Tibial nerve (tissue), 4 donors: ENCODE measurements around the gene PKNOX1. TPM values are rescaled to one million over a fixed set of nuclear protein-coding genes. Genes with fewer than 3 reads are reported as not detected.
"Not testable (repeated sequence)": the region's sequence is repeated elsewhere in the genome, so short reads cannot be mapped to it uniquely, and the experiment has no call there.

ENCODE experiments used
- DNase-seq, 2 donors: peaks; one replicate each; pipeline ENCODE4 v3.0.0-alpha.2; 2019; ENCODE audit warnings: low spot score in 2 of 2
- H3K27ac ChIP-seq, 4 donors: fragments of 200-600 bp; sonication (generic) in 3 of 4; one replicate each; pipeline ENCODE4 v1.5.1; 2017 to 2019; ENCODE audit warnings: mild to moderate bottlenecking in 1 of 4
- H3K27me3 ChIP-seq, 2 donors: fragments of 200-600 bp; sonication (generic) in 1 of 2; one replicate each; pipeline versions ENCODE4 v1.5.1 to v1.6.0; 2017 to 2019
- H3K36me3 ChIP-seq, 3 donors: fragments of 200-600 bp; sonication (generic); one replicate each; pipeline ENCODE4 v1.5.1; 2018 to 2019
- H3K4me1 ChIP-seq, 4 donors: fragments of 200-600 bp; sonication (generic) in 3 of 4; one replicate each; pipeline ENCODE4 v1.5.1; 2017 to 2019
- H3K4me3 ChIP-seq, 4 donors: fragments of 200-600 bp; sonication (generic) in 3 of 4; one replicate each; pipeline ENCODE4 v1.5.1; 2017 to 2019; ENCODE audit warnings: mild to moderate bottlenecking in 1 of 4, moderate library complexity in 1 of 4
- H3K9me3 ChIP-seq, 4 donors: fragments of 200-600 bp; sonication (generic) in 3 of 4; one replicate each; pipeline ENCODE4 v1.5.1; 2017 to 2019
- CTCF ChIP-seq, 5 experiments: fragments of 200-600 bp in 3 of 5; fragments of 450-650 bp in 2 of 5; sonication (generic) in 3 of 5; IDR thresholded peaks; one replicate each; pipeline ENCODE4 v1.5.1; 2016 to 2019; ENCODE audit warnings: antibody characterized with exemption in 5 of 5, mild to moderate bottlenecking in 3 of 5, moderate library complexity in 2 of 5
- EP300 ChIP-seq, 2 donors: sonication (generic); formaldehyde crosslinking; IDR thresholded peaks; one replicate each; pipeline ENCODE4 v1.6.1; 2017; ENCODE audit warnings: antibody characterized with exemption in 2 of 2, mild to moderate bottlenecking in 1 of 2
- POLR2A ChIP-seq, 2 donors: fragments of 450-650 bp; IDR thresholded peaks; one replicate each; pipeline ENCODE4 v1.6.1; 2017; ENCODE audit warnings: antibody characterized with exemption in 2 of 2, mild to moderate bottlenecking in 2 of 2, moderate library complexity in 2 of 2
- WGBS, 2 donors: methylation state at CpG; one replicate each; pipeline ENCODE4 v1.1.5; 2018; 5-methylcytosine and 5-hydroxymethylcytosine counted together
- total RNA-seq, 4 donors: library from RNA; depleted of rRNA; stranded (reverse); fragments of >200 nt; gene quantifications; one replicate each; pipeline ENCODE4 v1.1.0, GENCODE V29; 2016

The PKNOX1 gene
- total RNA-seq, 4 donors from 2014 or later: 9.0 to 23.7 (median 12.3) TPM

GRCh38 chr21:42939582-42940413 is 34.6 kb upstream of the PKNOX1 start:
- Histone ChIP-seq H3K27ac (peak overlapping the region; percentile 30 to 81 (median 62)), H3K4me3 (peak overlapping the region in 1 of 4 donors; percentile 20), H3K4me1 (peaks cover 0 to 16% (median 6%) of the 10 kb centered on the region in 4 donors), H3K36me3 (no peaks in the 10 kb centered on the region), H3K27me3 (no peaks in the 10 kb centered on the region), H3K9me3 (no peaks in the 10 kb centered on the region)
- WGBS, 2 donors: 28 to 34% methylated on average over 16 of the region's 16 CpGs
- TF ChIP-seq POLR2A (IDR thresholded peaks at IDR 0.05) (no peak), EP300 (IDR thresholded peaks at IDR 0.05) (peak in 1 of 2 donors; percentile 84)
- DNase-seq: peak; percentile 68 to 86

- Histone ChIP-seq H3K36me3 (no peaks in the 10 kb centered on the region), H3K27me3 (no peaks in the 10 kb centered on the region), H3K4me3 (no peak overlapping the region), H3K27ac (no peak overlapping the region), H3K4me1 (peaks cover 0 to 16% (median 6%) of the 10 kb centered on the region in 4 donors), H3K9me3 (no peaks in the 10 kb centered on the region)
- TF ChIP-seq CTCF (IDR thresholded peaks at IDR 0.05): no peak
- TF ChIP-seq EP300 (IDR thresholded peaks at IDR 0.05): no peak
- no peak for TF ChIP-seq POLR2A (IDR thresholded peaks at IDR 0.05)
- 97 to 98% methylated on average over 6 of the region's 6 CpGs for WGBS, 2 donors
- no peak for DNase-seq
Measured at GRCh38 chr21:42941696-42942085, 32.7 kb upstream of the PKNOX1 start.

GRCh38 chr21:42942244-42942643 is 32.1 kb upstream of the PKNOX1 start:
- H3K4me3 ChIP-seq: no peak overlapping the region
- H3K36me3 ChIP-seq: no peaks in the 10 kb centered on the region
- DNase-seq: no peak
- TF ChIP-seq EP300 (IDR thresholded peaks at IDR 0.05) (no peak), CTCF (IDR thresholded peaks at IDR 0.05) (no peak), POLR2A (IDR thresholded peaks at IDR 0.05) (no peak)
- no peaks in the 10 kb centered on the region for H3K27me3 ChIP-seq
- H3K4me1 ChIP-seq: peaks cover 0 to 16% (median 6%) of the 10 kb centered on the region in 4 donors
- H3K9me3 ChIP-seq: no peaks in the 10 kb centered on the region
- WGBS, 2 donors: 86 to 95% methylated on average over 6 of the region's 6 CpGs
- no peak overlapping the region for H3K27ac ChIP-seq

GRCh38 chr21:42949094-42949755 is 25.1 kb upstream of the PKNOX1 start:
- 74 to 91% methylated on average over 13 of the region's 13 CpGs for WGBS, 2 donors
- H3K36me3 ChIP-seq, DNase-seq: not testable (repeated sequence)

GRCh38 chr21:42951193-42951592 is 23.2 kb upstream of the PKNOX1 start:
- H3K27ac ChIP-seq, DNase-seq, H3K36me3 ChIP-seq, H3K27me3 ChIP-seq, H3K4me1 ChIP-seq, H3K9me3 ChIP-seq, H3K4me3 ChIP-seq: not testable (repeated sequence)
- WGBS, 2 donors: 94 to 97% methylated on average over 9 of the region's 9 CpGs

More at GRCh38 chr21:42949094-42949755, 25.1 kb upstream of the PKNOX1 start:
- not testable (repeated sequence) for H3K9me3 ChIP-seq, H3K4me1 ChIP-seq, H3K4me3 ChIP-seq, H3K27ac ChIP-seq, H3K27me3 ChIP-seq

- 74 to 75% methylated on average over 13 of the region's 13 CpGs for WGBS, 2 donors
- Histone ChIP-seq H3K9me3 (no peaks in the 10 kb centered on the region), H3K36me3 (no peaks in the 10 kb centered on the region), H3K27ac (no peak overlapping the region), H3K4me3 (no peak overlapping the region), H3K4me1 (no peaks in the 10 kb centered on the region), H3K27me3 (no peaks in the 10 kb centered on the region)
- no peak for DNase-seq
- TF ChIP-seq CTCF (IDR thresholded peaks at IDR 0.05) (no peak), EP300 (IDR thresholded peaks at IDR 0.05) (no peak), POLR2A (IDR thresholded peaks at IDR 0.05) (no peak)
Measured at GRCh38 chr21:42956824-42957630, 17.3 kb upstream of the PKNOX1 start.

GRCh38 chr21:42958122-42958521 is 16.2 kb upstream of the PKNOX1 start:
- H3K36me3 ChIP-seq, H3K4me3 ChIP-seq, H3K27me3 ChIP-seq, H3K27ac ChIP-seq, DNase-seq, H3K4me1 ChIP-seq, H3K9me3 ChIP-seq: not testable (repeated sequence)
- WGBS, 2 donors: 83 to 87% methylated on average over 6 of the region's 6 CpGs
